Right lobe of liver (tissue), 4 donors: ENCODE measurements around the gene DPYD.

Experiments
- CTCF ChIP-seq, 4 donors: fragments of 200-600 bp in 3 of 4; fragments of 450-650 bp in 1 of 4; IDR thresholded peaks; one replicate each; pipeline versions ENCODE4 v1.5.1 to v1.8.0; 2016 to 2022; ENCODE audit warnings: antibody characterized with exemption in 4 of 4, mild to moderate bottlenecking in 2 of 4
- POLR2A ChIP-seq: fragments of 450-650 bp; IDR thresholded peaks from one replicate; pipeline ENCODE4 v1.6.1; 2017; ENCODE audit warnings: antibody characterized with exemption, mild to moderate bottlenecking
- donor health status: DM: no; HTN: no; CAD: no.
- donor health status: DM: no; HTN: no; CAD: no.
- donor health status: DM: no; HTN: yes; CAD: no.

- TF ChIP-seq CTCF (IDR thresholded peaks at IDR 0.05) (no peak), POLR2A (no peak)
These were observed 115.7 kb downstream of the DPYD start for GRCh38 chr1:97805093-97805492.
